ENCODE measurements around the gene VTCN1. TPM values are rescaled to one million over a fixed set of nuclear protein-coding genes. Genes with fewer than 3 reads are reported as not detected.

VTCN1 gene
- total and polyA plus RNA-seq, 2 of the 8 experiments (the other 6 are each of a cell fraction or from before 2014, with no cell fraction given): 0.32 TPM; not detected in 1

GRCh38 chr1:117216718-117217117, 6.0 kb upstream of the VTCN1 start:
- POLR2A ChIA-PET (ENCODE audit: partially characterized antibody): no interaction called here

More at GRCh38 chr1:117216718-117217117, 6.0 kb upstream of the VTCN1 start:
- no peak overlapping the region for H2BK120ac ChIP-seq (replicated peaks; ENCODE audit: low read depth, low read length)
- H3K79me2 ChIP-seq (ENCODE audit: control insufficient read depth in 1 of 2, insufficient read depth in 2 of 2, low read length in 2 of 2): no peaks in the 10 kb centered on the region
- H4K8ac ChIP-seq (ENCODE audit: extremely low read depth, insufficient read depth, low read length): no peak overlapping the region
- H2AK5ac ChIP-seq (ENCODE audit: low read depth, low read length): no peak overlapping the region
- H3K9ac ChIP-seq (replicated peaks in 1 of 4; ENCODE audit: extremely low read depth in 1 of 4, low read depth in 3 of 4, low read length in 3 of 4): no peak overlapping the region
- no peak overlapping the region for H4K5ac ChIP-seq (ENCODE audit: insufficient read length, low read depth, low read length)
- no peaks in the 10 kb centered on the region for H3K4me1 ChIP-seq (replicated peaks in 1 of 4; ENCODE audit: control insufficient read depth in 3 of 4, insufficient read depth in 4 of 4, low read length in 3 of 4)
- TF ChIP-seq ZNF274 (IDR thresholded peaks at IDR 0.05; ENCODE audit: borderline replicate concordance, extremely low read depth, low read length) (no peak), SIX5 (IDR thresholded peaks at IDR 0.05; ENCODE audit: low read depth, low read length) (no peak), CBX5 (IDR thresholded peaks at IDR 0.05; ENCODE audit: low read depth, low read length) (no peak), ATF3 (IDR thresholded peaks at IDR 0.05; ENCODE audit: insufficient read depth, low read depth, low read length) (no peak), SAP30 (IDR thresholded peaks at IDR 0.05; ENCODE audit: insufficient read depth, insufficient replicate concordance, low read length) (no peak), TAF7 (optimal IDR thresholded peaks at IDR 0.05; ENCODE audit: borderline replicate concordance, low read depth, low read length) (no peak), SRF (IDR thresholded peaks at IDR 0.05; ENCODE audit: low read depth, low read length) (no peak), EP300 (IDR thresholded peaks at IDR 0.05; ENCODE audit: borderline replicate concordance in 1 of 2, low read depth in 2 of 2, low read length in 2 of 2) (no peak), NRF1 (IDR thresholded peaks at IDR 0.05; ENCODE audit: low read depth, low read length) (no peak), MAFK (IDR thresholded peaks at IDR 0.05; ENCODE audit: low read depth, low read length) (no peak)
- H3K23me2 ChIP-seq (ENCODE audit: low read depth, low read length): no peaks in the 10 kb centered on the region
- no peak overlapping the region for H3K4ac ChIP-seq (replicated peaks; ENCODE audit: insufficient read length, low read depth, low read length)
- H2BK5ac ChIP-seq (ENCODE audit: low read depth, low read length): no peak overlapping the region
- H2BK12ac ChIP-seq (ENCODE audit: low read depth, low read length): no peak overlapping the region
- H4K20me1 ChIP-seq (replicated peaks in 1 of 2; ENCODE audit: control insufficient read depth in 1 of 2, insufficient read depth in 2 of 2, low read length in 2 of 2): no peaks in the 10 kb centered on the region
- CTCF ChIA-PET (ENCODE audit: partially characterized antibody): interaction anchor here (0.8 to 1.4 kb wide), 4 partner anchors 9 to 66 kb away, joined by 3 to 5 read pairs (median 3); no protein-coding TSS in a partner anchor
- no peak overlapping the region for H3K4me3 ChIP-seq (ENCODE audit: extremely low read depth in 1 of 4, insufficient read depth in 2 of 4, low read depth in 3 of 4, low read length in 4 of 4)
- H3K56ac ChIP-seq (replicated peaks; ENCODE audit: insufficient read length, low read depth, low read length): no peak overlapping the region
- H4K91ac ChIP-seq (replicated peaks; ENCODE audit: insufficient read length, low read length): no peak overlapping the region
- H3K27me3 ChIP-seq (replicated peaks in 1 of 4; ENCODE audit: control insufficient read depth in 3 of 4, extremely low read depth in 1 of 4, insufficient read depth in 3 of 4, low read length in 3 of 4): no peaks in the 10 kb centered on the region
- H3K14ac ChIP-seq (ENCODE audit: insufficient read length): no peak overlapping the region
- no peak overlapping the region for H3K27ac ChIP-seq (ENCODE audit: low read depth, low read length)
- 71% methylated on average over 4 of the region's 4 CpGs; no CpG with 5 or more reads in 1 of the 2 experiments for WGBS, 2 experiments (ENCODE audit: extremely low coverage in 1 of 2, insufficient coverage in 1 of 2, insufficient read length in 1 of 2, insufficient replicate concordance in 2 of 2, low coverage in 1 of 2, low lambda C conversion rate in 2 of 2, missing lambda C conversion rate in 1 of 2)
- DNase-seq (ENCODE audit: low read depth in 1 of 2, low spot score in 2 of 2): no peak
- no peak overlapping the region for H2AFZ ChIP-seq (ENCODE audit: low read length)
- no peak overlapping the region for H3K4me2 ChIP-seq (ENCODE audit: insufficient read depth in 1 of 2, low read depth in 2 of 2, low read length in 2 of 2)
- no peak overlapping the region for H3K18ac ChIP-seq (ENCODE audit: extremely low read depth, low read length)
- peaks cover 9 to 19% of the 10 kb centered on the region in 2 experiments; a peak in 3 of 4 replicates for H3K9me3 ChIP-seq (ENCODE audit: insufficient read depth in 2 of 2, low read depth in 1 of 2, low read length in 1 of 2)
- no peak overlapping the region for H2BK15ac ChIP-seq (ENCODE audit: low read length)
- no peaks in the 10 kb centered on the region for H3K79me1 ChIP-seq (ENCODE audit: low read depth, low read length)
- no peak overlapping the region for H2BK20ac ChIP-seq (ENCODE audit: low read length)
- FAIRE-seq: no peak
- no peaks in the 10 kb centered on the region for H3K36me3 ChIP-seq (ENCODE audit: control insufficient read depth in 2 of 4, insufficient read depth in 4 of 4, low read length in 3 of 4)
- H3K23ac ChIP-seq (ENCODE audit: insufficient read length): no peak overlapping the region

Measured in H1 (cell line).